Smooth muscle cell of the brain vasculature (primary cell): Measurements from ENCODE around the gene SLC25A22.
A peak's percentile ranks its signal among the peaks of the same experiment; 100 is the strongest.

ENCODE experiments used
- DNase-seq: peaks from one replicate; pipeline ENCODE4 v3.0.0-alpha.2; 2012; ENCODE audit warnings: low read depth, low spot score

SLC25A22 gene

DNA sequence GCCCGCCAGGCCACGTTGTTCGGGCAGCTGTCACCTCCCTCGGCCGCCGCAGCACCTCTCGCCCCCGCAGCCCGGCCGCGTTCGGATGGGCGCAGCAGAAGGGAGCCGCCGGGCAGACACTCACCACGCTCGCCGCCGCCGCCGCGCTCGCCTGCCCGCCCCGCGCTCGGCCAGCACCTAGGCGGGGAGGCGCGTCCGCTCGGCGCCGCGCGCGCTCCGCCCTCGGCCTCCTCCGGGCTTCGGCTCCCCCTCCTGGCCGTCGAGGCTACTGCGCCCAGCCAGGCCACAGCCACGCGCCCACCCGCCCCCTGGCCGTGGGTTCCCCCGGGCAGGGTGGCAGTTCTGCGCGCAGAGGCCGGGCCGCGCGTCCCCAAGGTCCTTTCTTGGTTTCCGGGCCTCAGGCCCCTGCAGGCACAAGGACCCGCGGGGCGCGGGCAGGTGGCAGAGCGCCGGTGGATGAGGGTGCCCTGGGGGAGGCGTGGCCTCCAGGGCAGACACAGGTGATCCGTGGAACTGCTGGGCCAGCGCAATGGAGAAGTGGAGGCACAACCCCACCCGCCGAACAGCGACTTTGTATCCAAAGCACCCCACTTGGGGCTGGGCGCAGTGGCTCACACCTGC, at the start of gene SLC25A22:
TSS of gene SLC25A22 (minus strand) at position 189 of the 621 bp plus-strand sequence. CDS start 3,275 bp downstream, outside the sequence.
- DNase-seq = peak; percentile 31

DNA sequence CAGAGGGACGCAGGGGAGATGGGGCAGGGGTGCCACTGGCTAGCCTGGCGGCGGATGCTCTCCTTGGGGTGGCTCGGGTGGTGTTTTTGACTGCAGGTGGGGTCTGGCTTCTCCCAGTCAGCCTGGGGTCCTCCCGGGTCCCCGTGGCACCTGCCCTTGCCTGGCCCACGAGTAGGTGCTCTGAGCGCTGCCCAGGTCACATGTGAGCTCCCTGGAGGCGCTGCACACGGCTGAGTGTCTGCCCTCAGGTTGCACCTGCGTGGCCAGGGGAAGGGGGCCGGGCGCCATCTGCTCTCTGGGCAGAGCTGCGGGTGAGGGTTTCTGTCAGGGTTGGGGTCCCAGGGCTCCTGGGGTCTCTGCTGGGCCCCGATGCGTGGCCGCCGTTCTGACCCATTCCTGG, 49.8 kb upstream of the SLC25A22 start:
- no peak for DNase-seq

DNA sequence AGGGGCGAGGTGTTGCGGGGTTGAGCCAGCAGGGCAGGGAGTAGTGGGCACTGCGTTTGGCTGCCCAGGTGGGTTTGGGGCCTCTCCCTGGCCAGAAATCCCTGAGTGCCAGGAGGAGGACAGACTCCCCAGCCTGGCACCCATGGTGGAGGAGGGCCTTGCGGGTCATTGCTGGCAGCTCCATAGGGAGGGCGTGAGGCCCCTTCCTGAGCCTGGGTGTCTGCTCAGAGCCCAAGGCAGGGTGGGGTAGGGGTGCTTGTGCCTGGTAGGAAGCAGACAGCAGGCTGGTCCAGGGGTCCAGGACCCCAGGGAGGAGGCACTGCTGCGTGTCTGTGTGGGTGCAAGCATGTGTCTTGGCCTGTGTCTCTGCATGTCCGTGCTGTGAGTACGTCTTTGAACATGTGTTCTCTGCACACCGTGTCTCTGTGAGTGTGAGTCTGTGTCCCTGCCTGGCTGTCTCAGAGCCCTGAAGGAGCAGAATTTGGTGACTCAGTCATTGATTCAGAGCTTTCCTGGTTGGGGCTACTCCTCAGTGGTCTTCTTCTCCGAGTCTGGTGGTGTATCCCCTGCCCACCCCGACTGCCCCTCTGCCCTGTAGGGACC, 48.5 kb upstream of the SLC25A22 start:
- DNase-seq = no peak

DNA sequence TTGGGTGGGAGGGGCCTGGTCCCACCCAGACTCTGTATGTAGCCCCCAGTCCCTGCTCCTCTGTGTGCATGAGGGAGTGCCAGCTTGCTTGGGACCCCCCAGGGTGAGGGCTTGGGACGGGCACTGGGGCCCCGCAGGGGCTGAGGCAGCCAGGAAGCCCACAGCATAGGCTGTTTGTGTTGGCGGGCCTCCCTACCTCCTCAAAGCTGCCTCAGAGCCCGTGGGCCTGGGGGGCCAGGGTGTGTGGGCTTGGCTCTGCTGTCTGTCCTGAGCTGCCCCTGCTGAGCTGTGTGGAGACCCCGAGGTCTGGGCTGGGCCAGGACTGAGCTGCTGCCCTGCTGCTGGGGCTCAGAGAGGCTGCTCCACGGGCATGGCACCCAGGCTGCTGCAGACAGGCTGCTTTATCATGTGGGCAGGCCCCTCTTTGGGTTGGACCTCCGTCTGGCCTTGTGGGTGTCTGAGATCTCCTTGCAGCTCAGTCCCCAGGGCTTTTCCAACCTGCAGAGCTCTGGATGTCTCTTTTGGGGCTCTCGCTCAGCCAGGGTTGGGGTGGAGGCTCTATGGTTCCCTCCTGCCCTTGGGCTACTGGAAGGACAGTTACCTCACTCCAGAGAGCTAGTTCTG, 47.9 kb upstream of the SLC25A22 start:
- DNase-seq = no peak

DNA sequence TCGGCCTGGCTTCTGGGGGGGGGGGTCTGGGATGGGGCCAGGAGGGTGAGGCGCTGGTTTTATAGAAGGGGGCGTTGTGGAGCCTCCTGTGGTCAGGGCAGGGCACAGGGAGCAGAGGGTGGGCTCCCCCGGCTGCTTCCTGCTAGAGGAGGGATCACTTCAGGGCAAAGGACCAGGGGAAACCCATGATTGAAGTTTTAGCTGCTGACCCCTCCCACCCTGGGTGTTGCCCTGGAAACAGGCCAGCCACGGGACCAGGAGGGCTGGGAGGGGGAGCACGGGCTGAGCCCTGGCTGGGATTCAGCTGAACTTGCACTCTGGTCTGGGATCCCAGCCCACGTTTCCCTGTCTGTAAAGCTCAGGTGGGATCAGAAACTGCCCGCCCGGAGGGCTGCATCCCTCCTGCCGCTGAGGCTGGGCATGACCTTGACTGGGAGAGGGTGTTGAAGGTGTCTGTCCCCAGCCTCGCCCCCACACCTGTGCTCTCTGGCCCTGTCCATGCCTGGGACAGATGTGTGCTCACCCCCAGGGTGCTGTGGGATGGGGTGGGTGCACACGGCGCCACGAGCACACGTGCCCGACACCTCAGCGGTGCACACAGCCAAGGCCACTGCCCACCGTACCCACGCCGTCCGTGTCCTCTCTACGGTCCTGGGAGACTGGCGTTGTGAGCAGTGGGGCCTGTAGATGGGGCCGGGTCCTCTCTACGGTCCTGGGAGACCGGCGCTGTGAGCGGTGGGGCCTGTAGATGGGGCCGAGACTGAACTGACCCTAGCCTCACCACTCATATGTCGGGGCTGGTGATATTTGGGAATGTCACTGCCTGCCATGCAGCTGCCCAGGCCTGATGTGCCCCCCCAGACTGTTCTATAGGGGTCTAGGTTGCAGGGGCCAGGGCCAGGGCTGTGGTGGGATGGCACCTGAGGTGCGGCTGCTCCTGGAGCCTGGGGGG, 46.9 kb upstream of the SLC25A22 start:
- peak; percentile 82 for DNase-seq

DNA sequence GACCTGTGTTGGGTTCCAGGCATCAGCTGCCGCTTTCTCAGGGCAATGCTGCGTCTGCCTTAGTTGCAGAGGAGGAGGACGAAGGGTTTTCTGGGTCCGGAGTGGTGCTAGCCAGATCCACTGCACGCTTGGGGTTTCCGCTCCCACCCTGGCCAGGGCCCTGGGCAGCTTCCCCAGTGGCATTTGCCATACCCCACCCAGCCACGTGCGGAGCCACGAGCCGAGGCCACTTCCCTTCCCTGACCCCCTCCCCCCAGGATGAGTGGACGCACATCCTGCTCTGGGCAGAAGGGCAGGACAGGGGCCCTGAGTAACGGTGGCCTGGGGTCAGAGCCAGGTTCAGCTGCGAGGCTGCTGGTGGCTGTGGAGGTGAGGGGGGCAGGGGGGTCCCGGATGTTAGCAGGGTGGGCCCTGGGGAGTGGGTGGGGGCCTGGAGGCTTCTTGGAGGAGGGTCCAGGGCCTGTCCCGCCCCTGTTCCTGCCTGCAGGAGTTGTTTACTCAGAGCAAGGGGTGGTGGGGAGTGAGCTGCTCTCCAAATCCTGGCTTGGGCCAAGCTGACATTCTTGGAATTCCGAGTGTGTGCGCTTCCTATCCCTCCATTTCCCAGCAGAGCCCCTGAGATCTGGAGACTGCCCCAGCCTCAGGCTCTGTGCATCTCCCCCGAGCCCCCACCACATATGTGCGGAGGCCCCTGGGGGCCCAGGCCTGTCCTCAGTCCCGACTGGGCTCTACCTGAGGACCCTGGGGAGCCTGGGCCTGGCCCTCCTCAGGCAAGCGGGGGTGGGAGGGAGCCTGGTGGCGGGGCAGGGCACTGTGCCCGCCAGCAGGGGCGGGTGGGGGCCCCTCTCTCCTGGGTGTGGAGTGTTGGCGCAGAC, 46.0 kb upstream of the SLC25A22 start:
- DNase-seq = peak; percentile 77

DNA sequence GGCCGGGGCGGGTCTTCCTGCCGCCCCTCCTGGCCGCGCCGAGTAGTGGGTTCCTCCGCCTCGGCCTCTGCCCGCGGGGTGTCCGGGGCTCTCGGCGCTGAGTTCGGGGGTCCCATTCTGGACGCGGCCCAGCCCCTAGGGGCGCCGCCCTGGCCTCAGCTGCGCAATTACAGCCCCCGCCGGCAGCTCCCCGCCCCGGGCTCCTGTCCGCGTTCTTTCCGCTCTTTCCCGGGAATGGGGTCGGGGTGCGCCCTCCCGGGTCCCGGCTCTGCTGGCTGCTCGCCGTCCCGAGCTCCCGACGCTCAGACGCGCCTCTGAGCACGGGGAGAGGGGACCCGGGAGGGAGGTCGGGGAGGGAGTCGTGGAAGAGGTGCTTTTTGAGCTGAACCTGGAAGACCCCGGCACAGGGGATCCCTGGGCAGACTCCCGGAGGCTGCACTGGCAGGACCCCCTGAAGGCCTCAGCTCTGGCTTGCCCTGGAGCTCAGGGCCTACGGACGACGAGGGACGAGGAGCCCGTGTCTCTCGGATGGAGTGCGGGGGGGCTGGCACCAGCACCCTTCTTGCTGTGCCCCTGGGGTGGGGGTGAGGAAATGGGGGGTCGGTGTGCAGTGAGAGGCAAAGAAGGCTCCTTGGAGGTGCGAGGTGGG, 45.1 kb upstream of the SLC25A22 start:
- no peak for DNase-seq

DNA sequence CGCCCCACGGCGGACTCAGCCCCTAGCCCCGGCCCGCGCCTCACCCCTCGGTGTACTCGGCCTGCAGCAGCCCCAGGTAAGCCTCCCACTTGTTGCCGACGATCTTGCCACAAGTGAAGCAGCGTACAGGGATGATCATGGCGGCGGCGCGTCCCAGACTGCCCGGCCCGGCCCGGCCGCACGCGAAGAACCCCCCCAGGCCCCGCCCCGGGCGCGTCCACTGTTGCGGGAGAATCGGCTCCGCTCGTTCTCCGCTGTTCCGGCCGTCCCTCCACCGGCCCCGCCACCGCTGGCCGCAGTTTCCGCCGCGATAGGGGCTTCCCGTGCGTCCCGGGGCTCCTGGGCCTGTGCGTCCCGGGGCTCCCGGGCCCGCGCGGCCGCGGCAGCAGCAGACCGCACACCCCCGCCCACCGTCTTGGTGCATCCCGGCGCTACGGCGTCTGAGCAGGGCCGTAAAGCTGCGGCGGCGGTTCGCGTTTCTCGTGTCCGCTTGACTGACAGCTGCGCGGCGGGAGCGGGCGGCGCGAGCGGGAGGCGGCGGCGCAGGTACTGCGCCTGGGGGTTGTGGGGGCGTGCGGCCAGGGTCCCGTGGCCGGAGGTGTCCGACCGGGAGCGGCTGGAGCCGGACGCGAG, 44.4 kb upstream of the SLC25A22 start, which contains the start of the genes POLR2L and TSPAN4:
TSS of gene POLR2L (minus strand) at position 160 of the 633 bp plus-strand sequence. CDS start at position 139, 21 bp downstream.
TSS of gene TSPAN4 (plus strand) at position 483 of the 633 bp plus-strand sequence. CDS start 7,453 bp downstream, outside the sequence.
- DNase-seq = no peak

DNA sequence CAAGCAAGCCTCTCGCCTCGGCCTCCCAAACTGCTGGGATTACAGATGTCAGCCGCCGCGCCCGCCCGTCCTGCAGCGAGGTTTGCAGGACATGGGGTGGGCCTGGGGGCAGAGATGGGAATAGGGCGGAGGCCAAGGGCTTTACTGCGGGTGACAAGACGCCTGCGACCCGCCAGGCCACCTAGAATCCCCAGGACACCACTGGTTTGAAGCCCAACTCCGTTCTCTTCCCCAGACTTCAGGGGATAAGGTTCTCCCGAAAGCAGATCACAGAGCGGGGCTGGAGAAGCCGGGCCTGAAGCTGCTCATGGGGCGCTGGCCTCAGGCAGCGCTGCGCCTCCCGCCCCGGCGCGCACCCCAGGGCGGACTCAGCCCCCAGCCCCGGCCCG, 43.9 kb upstream of the SLC25A22 start:
- no peak for DNase-seq

DNA sequence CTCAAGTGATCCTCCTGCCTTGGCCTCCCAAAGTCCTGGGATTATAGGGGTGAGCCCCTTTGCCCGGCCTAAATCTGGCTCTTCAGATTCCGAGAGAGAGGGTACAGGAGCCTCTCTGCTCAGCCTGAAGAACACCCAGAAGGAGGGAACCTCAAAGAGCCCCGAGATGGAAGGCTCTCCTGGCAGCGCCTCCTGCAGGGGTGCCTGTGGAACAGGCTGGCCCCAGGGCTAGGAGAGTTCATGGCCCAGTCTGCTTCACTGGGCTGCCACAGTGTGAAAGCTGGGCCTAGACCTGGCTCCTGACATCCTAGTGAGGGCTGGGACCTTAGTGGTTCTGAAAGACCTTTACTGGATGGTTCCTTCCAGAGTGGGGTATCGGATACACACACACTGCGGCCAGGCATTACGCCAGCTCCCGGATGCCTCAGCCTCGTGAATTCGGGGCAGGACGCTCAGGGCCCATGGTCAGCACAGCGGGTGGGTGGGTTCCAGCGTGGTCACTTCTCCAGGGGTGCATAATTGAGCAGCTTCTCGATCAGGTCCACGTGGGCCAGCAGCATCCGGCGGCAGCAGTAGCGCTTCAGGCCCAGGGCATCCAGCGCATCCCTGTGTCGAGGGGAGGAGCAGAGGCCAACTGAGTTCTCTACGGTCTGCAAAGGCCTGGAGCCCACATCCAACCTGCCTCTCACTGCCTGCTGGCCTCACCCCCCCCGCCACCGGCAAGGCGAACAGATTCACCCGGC, 42.0 kb upstream of the SLC25A22 start:
- DNase-seq = no peak

DNA sequence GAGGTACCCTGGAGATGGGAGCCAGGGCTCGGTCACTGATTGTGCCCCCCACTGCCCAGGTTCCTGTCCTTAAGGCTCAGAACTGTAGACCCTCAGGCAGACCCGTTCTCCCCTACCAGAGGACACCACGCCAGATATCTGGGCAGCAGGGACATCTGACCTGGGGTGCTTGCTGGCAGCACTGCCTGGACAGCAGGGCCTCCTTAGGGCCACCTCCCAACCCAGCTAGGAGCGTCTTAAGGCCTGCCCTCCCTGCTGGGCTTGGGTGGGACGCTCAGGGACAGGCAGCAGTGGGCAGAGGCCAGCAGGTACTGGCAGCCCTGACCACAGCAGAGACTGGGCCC, 41.2 kb upstream of the SLC25A22 start:
- DNase-seq = no peak

DNA sequence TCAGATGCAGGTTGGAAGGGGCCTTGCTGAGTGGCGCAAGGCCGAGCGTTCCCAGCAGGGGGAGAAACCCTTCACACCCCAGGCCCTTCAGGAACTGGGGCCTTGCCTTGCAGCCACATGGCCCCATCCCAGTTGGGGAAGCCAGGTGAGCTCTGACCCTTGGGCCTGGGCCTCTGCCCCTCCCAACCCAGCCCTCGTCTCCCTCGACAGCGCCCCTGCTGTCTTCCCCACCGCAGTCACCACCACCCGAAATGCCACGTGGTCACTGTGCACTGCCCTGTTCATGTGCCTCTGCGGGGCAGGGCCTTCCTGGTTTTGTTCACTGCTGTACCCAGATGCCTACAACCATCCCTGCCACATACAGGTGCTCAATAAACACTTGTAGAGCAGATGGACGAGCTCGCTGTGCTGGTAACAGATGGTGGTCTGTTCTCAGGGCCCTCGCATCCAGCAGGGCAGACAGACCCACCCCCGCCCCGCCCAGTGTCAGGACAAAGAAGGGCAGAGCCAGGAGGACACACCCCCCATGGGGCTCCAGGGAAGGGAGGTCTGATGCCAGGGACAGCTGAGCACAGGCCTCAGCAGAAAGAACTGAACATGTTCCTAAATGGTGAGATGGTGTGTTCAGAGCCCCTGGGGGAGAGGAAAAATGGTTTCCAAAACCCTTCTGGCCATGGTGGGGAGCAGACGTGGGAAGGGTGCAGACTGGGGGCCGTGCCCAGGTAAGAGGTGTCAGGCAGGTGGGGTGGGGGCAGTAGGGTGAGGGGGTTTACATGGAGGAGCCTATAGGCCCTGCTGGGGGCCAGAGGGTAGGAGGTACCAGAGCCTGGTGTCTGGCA, 40.6 kb upstream of the SLC25A22 start:
- no peak for DNase-seq

DNA sequence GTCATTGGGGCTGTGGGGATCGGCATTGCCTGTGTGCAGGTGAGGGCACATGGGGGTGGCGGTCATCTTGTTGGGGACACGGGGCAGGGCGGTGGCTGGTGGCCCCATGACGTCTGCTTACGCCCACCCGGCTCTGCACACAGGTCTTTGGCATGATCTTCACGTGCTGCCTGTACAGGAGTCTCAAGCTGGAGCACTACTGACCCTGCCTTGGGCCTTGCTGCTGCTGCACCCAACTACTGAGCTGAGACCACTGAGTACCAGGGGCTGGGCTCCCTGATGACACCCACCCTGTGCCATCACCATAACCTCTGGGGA, 39.9 kb upstream of the SLC25A22 start:
- no peak for DNase-seq

DNA sequence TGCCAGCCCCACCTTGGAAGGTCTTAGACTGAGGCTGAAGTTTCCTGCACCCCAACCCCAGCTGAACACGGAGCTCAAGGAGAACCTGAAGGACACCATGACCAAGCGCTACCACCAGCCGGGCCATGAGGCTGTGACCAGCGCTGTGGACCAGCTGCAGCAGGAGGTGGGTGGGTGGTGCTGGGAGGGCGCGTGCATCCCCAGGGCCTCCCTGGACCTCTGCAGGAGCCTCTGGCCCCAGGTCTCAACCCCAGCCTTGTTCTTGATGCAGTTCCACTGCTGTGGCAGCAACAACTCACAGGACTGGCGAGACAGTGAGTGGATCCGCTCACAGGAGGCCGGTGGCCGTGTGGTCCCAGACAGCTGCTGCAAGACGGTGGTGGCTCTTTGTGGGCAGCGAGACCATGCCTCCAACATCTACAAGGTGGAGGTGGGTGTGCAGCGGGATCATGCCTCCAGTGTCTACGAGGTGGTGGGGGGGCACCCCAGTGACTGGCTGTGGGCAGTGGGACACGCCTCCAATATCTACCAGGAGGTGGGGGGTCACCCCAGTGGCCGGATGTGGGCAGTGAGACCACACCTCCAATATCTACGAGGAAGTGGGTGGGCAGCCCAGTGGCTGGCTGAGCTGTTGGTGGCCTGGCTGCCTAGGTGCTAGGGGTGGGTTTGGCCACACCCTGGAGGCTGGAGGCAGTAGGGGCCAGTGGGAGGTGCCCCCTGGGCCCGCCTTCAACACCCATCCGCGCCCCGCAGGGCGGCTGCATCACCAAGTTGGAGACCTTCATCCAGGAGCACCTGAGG, 39.3 kb upstream of the SLC25A22 start:
- DNase-seq = no peak

DNA sequence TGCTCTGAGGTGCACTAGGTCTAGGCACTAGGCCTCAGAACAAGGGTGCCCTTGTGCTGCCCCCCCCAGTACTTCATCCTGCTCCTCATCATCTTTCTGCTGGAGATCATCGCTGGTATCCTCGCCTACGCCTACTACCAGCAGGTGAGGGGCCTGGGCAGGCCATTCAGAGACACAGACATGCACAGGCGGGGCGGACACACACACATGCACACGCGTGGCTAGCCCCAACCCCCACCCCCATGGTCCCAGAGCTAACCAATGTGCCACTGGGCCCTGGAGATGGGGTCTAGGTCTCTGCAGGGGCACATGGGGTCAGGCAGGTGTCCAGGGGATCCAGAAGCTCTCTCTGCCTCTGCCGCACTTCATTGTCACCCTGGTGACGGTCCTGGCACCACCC, 38.6 kb upstream of the SLC25A22 start:
- no peak for DNase-seq

DNA sequence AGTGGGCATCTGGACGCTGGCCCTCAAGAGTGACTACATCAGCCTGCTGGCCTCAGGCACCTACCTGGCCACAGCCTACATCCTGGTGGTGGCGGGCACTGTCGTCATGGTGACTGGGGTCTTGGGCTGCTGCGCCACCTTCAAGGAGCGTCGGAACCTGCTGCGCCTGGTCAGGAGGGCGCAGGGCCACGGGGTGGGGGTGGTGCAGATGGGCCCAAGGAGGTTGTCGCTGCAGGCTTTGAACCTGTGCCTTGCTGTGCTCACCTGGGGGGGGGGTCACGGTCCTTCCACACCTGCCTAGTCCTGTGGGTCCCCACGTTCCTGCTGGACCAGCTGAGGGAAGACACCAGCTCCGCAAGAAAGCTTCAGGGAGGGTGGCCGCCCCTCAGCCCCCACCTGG, 38.2 kb upstream of the SLC25A22 start:
- DNase-seq = no peak
